HG02943 (cell line): ENCODE measurements around the gene ZNF597.

ENCODE experiments used
- ATAC-seq: cut with Tn5 transposase; IDR thresholded peaks from one replicate; pipeline ENCODE4 v1.9.1; 2021; ENCODE audit warnings: mild to moderate bottlenecking, low read depth, moderate library complexity; ENCODE audit not compliant: unreplicated experiment

Gene ZNF597

DNA sequence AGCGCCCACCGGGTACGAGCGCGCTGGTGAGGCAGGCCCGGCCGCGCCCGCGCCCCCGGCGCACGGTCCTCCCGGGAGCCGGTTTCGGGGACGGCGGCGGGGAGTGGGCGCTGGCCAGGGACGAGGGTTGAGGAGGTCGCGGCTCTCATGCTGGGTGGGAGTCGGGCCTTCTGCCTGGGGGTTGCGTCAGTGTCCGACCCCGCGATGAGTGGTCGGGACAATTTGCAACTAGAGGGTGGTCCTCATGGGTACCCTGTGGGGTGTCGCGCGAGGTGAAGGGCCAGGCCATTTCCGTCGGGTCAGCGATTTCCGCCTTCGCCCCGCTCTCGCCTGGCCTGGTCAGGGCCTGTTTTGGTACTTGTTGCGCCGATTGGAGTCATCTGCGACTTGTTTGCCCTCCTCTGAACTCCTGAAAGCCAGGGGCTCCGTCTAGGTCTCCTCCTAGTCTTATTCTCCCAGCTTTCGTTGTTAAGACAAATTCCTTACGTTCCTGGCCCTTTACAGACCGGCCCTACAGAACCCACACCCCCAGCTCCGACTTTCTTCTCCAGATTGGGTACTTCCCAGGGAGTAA, 15.1 kb upstream of the ZNF597 start:
- ATAC-seq = no peak

DNA sequence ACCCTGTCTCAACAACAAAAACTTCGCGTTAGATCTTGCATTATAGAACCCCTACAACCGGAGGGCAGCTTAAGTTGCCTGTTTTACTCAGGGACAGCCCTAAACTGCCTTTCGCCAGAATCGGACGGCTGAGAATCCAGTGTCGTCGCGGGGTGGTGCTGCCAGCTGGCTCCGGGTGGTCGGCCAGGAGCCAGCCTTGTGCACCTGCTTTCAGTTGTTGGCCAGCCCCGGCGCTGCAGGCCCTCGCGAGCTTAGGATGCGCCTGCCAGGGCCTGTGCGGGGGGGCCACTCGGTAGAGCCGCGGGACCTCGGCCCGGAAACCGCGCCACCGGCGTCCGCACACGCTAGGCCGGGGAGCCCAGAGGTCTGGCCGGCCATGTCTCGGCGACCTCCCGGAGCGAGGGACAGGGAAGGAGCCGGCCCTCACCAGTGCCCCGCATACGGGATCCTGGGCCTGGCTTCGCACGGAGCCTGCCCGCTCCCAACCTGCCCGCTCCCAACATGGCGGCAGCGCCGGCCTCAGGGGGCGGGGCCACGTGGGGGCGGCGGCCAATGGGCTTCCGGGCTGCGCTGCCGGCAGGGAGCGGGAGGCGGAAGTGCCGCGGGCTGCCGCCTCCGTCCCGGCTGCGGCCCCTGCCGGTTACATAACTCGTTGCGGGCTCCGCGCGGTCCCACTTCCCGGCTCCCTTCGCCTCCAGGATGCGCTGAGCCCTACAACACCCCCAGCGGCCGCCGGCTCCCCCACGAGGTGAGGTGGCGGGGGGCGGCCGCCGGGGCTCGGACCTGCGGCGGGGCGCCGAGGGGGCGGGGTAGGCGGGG, 14.3 kb upstream of the ZNF597 start:
- peak; percentile 56 for ATAC-seq

DNA sequence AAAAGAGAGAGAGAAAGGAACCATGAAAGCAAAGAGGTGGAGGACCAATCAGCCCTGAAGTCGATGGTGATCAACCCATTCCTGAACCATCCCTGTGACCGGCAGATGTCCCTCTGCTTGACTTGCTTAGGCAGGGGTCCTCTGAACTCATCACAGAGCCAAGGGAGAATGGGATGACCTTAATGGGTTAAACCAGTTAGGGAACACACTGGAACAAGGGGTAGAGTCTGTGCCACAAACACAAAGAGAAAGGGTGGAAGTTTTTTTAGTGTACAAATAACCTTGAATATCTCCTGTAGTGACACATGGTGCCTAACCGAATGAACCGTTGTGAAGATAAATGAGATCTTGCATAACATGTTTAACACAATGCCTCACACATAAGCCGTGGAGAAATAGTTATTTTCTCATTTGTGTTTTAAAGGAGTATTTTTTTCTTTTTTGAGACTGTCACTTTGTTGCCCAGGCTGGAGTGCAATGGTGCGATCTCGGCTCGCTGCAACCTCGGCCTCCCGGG, 11.4 kb upstream of the ZNF597 start:
- no peak for ATAC-seq

DNA sequence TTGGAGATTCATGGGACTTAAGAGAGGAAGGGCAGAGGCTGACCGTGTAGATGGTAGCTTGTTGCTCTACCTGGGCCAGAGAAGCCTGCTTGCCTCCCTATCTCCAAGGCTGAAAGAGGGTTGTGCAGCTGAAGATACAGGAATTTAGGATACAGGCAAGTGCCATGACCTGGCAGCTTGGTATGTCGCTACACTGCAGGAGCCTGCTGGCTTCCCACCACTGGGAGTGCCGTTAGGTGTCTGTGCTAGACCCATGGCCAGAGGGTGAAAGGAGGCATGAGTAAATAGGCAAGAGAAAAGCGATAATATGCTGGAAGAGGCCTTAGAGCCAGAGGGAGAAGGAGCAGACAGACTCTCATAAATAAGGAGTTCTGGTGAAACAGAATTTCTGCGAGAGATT, 10.8 kb upstream of the ZNF597 start:
- no peak for ATAC-seq

DNA sequence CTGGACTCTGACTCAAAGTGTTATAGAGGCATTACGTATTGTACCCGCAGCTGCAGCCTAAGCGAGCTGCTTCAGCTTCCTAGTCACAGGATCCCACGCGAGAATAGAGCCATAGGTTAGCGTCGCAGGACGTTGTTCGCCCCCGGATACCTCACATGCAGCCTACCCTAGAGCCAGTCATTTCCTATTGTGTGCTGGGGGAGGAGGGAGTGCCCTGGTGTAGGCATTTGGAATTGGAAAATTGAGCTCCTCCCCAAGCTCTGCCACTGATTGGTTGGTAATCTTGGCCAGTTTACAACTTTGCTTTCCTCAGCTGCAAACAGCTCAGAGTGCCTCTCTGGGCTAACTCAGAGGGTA, 706 bp upstream of the ZNF597 start:
- peak; percentile 34 for ATAC-seq

DNA sequence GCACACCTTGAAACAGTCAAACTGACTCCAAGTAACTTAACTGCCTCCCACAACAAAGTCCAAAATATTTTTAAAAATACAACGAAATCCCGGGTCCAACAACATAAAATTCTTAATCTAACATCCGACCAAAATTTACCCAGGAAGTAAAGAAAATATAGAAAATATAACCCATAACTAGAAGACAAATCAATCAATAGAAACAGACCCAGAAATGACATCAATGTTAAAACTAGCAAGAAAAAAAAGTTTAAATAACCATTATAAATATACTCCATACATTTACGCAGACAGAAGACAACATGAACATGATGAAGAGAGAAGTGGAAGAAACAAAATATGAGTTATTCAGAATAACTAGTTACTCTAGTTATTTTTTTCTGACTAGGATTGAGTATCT, 3.7 kb downstream of the ZNF597 start:
- ATAC-seq = no peak

DNA sequence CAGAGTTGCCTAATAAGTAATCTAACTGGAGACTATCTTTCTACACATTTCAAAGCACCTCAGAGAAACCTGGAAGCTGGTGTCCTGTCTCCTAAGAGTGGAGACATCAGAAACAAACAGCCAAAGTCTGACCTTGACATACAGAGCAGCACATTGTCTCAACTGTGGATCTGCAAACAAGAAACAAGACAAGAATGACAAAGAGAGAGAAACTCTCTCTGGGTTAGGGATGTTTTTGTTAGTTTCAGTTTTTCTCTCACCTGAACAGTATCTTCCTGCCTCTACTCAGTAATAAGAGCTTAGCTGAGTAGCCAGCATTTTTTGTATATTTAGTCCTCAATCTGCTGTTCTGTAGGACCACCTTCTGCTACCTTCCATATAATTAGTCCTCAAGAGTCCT, 8.9 kb downstream of the ZNF597 start:
- ATAC-seq = no peak

DNA sequence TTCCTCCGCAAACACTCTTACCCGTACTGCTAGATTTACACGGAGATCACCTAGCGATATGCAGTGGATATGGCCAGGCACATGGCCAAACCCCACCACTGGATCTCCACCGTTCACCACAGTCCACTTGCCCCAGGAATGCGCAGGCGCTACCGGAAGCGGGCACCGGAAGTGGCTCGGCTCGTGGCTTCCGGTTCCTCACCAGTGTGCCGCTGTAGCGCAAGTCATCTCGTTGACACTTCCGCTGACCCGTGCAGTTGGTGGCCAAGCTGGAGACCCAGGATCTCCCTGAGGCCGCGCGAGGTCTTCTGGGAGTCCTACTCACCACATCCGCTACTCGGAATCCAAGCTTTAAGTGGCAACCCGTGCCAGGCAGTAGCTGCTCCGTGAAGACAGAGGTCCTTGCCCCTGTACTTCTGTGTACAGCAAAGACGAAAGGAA, 11.5 kb downstream of the ZNF597 start:
- ATAC-seq = no peak

DNA sequence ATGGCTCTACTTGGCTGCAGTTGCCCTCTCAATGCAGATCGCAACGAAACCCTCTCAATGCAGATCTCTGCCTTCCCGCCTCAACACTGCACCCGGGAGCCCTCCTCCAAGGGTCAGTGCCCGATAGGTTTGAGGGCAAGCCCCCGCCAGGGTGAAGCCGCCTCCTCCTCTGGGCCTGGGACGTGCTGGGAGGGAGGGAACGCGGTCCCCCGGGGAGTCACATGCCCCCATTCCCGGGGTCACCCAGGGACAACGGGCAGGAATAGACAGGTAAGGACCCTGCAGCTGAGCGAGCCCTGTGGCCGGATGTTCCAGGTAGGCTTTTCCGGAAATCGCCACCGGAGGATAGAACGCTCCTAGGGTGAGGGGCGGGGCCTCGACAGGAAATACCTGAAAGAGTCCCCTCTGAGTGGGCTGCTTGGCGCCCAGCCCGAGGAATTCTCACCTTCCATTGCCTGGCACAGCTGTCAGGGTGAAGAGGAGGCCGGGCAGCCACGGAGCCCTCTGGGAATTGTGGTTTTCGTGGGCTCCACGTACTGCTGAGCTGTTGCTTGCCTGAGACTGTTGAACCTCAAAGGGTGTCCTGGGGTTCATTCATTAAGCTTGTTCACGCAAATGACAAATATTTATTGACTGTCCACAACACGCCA, 29.4 kb downstream of the ZNF597 start:
- ATAC-seq = no peak

DNA sequence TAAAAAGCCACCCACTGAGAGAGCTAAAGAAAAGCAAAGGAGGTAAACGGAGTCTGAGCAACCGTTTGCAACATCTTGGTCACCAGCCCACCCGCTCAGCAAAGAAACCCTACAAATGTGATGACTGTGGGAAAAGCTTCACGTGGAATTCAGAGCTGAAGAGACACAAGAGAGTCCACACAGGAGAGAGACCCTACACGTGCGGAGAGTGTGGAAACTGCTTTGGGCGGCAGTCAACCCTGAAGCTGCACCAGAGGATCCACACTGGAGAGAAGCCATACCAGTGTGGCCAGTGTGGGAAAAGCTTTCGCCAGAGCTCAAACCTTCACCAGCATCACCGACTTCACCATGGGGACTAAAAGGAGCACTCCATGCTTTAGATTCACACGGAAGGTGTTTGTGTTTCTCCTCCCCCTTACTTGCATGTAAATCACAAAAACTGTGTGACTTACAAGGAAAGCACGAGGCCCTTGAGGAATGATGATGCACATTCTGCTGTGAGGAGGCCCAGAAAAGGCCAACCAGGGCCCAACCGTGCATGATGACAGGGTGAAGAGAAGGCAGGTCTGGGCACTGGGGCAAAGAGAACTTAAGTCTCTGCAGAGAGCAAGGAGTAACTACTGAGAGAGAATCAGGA, 34.6 kb downstream of the ZNF597 start:
- no peak for ATAC-seq

DNA sequence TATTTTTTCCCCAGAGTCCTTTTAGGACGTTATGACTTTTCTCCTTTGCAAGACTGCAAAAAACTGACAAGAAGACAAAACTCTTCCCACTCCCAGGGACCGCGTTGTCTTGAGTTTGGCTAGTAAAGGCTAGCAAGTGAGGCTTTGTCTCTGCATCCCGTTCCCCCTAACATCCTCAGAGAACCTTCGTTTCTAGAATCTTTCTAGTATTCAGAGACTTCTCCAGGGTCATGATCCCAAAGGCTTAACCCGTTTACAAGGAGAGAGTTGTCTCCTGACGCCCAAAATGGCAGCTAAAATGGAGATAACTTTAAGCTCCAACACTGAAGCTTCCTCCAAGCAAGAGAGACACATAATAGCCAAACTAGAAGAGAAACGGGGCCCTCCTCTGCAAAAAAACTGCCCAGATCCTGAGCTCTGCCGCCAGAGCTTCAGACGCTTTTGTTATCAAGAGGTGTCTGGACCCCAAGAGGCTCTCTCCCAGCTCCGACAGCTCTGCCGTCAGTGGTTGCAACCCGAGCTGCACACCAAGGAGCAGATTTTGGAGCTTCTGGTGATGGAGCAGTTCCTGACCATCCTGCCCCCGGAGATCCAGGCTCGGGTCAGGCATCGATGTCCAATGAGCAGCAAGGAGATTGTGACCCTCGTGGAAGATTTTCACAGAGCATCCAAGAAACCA, 41.4 kb downstream of the ZNF597 start:
- no peak for ATAC-seq

DNA sequence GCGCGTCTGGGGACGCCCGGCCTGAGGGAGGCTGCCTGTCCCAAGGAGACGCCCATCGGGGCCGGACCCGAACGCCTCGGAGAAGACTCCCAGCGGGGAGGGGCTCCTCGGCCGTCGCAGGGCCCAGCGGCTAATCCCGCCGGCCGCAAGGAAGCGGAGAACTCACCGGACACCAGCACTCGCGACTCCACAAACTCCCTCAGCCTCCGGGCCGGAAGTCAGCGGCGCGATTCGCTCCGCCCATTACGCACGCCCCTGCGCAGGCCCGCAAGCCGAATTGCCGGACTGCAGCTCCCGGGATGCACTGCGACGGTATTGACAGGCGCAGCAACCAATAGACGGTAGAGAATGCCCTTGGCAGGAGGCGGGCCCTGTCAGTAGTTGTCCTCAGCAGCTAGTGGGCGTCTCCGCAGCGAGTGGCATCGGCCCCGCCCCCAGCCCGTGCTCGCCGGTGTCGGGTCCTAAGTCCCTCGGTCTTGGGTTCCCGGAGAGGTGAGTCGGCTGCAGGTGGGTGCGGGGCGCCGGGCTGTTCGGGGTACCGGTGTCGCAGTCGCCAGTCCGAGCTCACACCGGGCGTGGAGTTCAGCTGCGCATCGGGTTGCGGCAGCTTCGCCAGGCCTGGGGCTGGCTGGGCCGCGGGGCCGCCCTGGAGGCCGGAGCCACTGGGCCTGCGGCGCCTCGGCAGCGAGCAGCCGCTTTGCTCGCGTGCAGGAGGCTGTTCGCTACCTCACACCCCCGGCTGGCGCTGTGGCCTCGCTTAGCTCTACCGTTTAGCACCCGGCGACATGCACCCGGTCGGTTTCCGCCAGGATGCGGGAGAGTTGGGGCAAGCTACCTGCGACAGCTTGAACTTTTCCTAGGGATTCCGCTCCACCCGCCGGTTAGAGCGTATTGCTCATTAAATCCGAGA, 42.3 kb downstream of the ZNF597 start, which contains the start of the genes ZNF174 and ZSCAN32:
Gene ZNF174, plus strand, starts transcription at position 437 of the 910 bp plus-strand sequence. CDS start 790 bp downstream, outside the sequence.
Gene ZSCAN32, minus strand, starts transcription at position 226 of the 910 bp plus-strand sequence. CDS start 3,447 bp downstream, outside the sequence.
- peak; percentile 97 for ATAC-seq

DNA sequence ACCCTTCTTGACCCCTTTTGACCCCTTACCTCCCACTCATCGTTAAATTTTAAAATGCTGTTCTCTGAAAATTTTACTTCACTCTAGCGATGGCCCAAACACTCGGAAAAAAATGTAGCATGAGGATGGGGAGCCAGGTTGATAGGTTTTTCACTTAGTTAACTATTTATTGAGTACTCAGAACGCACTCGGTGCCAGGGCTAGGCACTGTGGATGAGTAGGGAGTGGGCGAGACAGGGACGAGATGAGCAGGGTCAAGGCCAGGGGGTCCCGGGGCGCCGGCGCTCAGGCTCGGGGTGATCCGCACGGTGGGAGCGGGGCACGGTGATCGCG, 42.9 kb downstream of the ZNF597 start:
- peak; percentile 45 for ATAC-seq

DNA sequence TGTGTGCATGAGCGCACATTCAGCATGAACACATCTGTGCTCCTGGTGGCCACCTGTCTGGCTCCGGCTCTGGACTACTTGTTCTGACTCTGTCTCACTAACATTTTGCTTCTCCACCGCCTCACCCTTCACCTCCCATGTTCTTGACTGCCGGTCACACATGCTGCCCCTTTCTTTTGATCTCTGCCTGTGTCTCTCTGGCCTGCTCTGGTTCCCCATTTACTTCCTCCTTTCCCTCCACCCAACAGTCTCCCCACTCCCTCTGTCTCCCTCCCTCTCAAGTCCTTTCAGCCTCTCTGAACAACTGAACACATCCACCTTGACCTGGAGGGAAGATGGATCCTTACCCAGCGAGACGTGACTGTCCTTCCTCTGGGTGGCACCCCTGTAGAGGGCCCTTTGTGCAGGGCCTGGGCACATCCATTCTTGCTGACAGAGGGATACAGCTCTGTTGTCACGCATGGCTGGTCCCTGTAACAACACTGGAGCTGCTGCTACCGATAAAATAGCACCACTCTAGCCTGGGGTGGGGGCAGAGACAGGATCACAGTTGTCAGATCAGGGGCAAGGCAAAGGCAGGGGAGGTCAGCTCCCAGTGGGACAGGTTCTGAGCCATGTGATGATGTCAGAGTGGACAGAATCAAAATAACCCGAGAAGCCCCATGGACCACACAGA, 53.5 kb downstream of the ZNF597 start:
- no peak for ATAC-seq

DNA sequence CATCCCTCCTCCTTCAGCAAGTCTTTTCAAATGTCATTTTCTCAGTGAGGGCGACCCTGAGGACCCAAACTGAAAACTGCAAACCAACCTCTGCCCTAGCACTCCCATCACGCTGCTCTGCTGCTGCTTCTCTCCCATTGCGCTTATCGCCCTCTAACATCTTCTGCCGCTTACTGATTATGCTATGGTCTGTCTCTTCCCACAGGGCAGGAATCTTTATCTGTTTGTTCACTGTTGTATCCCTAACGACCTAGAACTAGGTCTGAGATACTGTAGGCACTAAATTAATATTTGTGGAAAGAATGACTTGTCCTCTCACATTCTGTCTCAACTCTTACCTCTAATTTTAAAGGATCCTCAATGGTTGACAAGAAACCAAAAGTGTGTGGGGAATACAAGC, 55.0 kb downstream of the ZNF597 start:
- no peak for ATAC-seq

DNA sequence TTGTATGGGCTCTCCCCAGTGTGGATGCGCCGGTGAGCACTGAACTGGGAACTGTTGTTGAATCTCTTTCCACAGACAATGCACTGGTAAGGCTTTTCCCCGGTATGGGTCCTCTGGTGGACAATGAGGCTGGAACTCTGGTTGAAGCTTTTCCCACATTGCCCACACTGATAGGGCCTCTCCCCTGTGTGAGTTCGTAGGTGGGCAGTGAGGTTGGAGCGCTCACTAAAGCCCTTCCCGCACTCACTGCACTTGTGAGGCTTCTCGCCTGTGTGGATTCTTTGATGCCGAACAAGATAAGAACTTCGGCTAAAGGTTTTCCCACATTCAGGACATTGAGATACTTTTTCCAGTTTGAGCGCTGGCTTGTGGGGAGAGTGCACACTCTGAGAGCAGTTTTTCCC, 60.3 kb downstream of the ZNF597 start:
- no peak for ATAC-seq
